ENCODE results near the gene FAM3D. TPM values are rescaled to one million over a fixed set of nuclear protein-coding genes. Genes with fewer than 3 reads are reported as not detected.

Gene FAM3D
- total and polyA plus RNA-seq, 10 of the 15 experiments (the other 5 are each of a cell fraction or from before 2014, with no cell fraction given) = 0.04 to 0.07 TPM; not detected in 8

- TF ChIP-seq ZNF592 (IDR thresholded peaks at IDR 0.05) (no peak), ZBTB33 (IDR thresholded peaks at IDR 0.05) (no peak)
Measured at GRCh38 chr3:58665405-58665804, 1.2 kb downstream of the FAM3D start (continued).

DNA sequence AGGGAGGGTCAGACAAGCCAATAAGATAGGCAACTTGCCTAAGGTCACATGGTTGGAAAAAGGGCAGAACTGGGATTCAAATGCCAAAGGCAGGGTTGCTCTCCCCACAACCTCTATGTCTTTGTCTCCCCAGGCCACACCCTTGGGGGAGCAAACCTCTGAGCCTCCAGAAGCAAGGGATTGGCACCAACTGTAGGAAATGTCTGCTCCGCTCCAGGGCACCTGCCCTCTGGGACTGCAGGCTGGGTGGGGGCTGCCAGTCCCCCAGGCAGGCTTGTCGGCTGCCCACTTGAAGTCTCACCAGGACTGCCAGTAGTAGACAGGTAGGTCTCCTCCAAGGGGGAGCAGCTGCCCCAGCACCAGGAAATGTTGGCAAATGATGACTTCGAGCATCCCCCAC, 2.0 kb downstream of the FAM3D start:
- CTCF ChIA-PET = no interaction called here
- RAD21 ChIA-PET (ENCODE audit: unreplicated experiment) = no interaction called here
- no peaks in the 10 kb centered on the region for H3K4me1 ChIP-seq (ENCODE audit: control insufficient read depth, insufficient read depth, low read length)
- no peak for DNase-seq (ENCODE audit: low read depth, low spot score)
- H3K27me3 ChIP-seq (replicated peaks in 1 of 2; ENCODE audit: control insufficient read depth in 2 of 2, insufficient read depth in 2 of 2, low read length in 1 of 2) = peaks cover 0 to 2% of the 10 kb centered on the region in 2 experiments; a peak in 2 of 4 replicates
- intact Hi-C loops (cut with micrococcal nuclease; ENCODE audit: unreplicated experiment) = no loop called here
- H3K4me2 ChIP-seq (ENCODE audit: control insufficient read depth, insufficient read depth) = no peak overlapping the region
- H3K9ac ChIP-seq (ENCODE audit: control insufficient read depth, insufficient read depth, low read length) = no peak overlapping the region
- POLR2A ChIA-PET = no interaction called here
- H3K79me2 ChIP-seq (ENCODE audit: control insufficient read depth, insufficient read depth, low read length) = no peaks in the 10 kb centered on the region
- no peak for FAIRE-seq
- in situ Hi-C loops (cut with MboI) = no loop called here
- no peak overlapping the region for H3K4me3 ChIP-seq
- H3K9me3 ChIP-seq (replicated peaks; ENCODE audit: control insufficient read depth, insufficient read depth, low read length) = no peaks in the 10 kb centered on the region
- no peak for TF ChIP-seq RB1 (IDR thresholded peaks at IDR 0.05; ENCODE audit: borderline replicate concordance)
- H3K27ac ChIP-seq (ENCODE audit: control insufficient read depth, insufficient read depth) = no peak overlapping the region
- 0% methylated on average over 3 of the region's 3 CpGs for WGBS (ENCODE audit: insufficient coverage, insufficient replicate concordance, low lambda C conversion rate, missing lambda C conversion rate)
- H2AFZ ChIP-seq (ENCODE audit: control insufficient read depth, low read depth, low read length) = no peak overlapping the region
- no peaks in the 10 kb centered on the region for H4K20me1 ChIP-seq (ENCODE audit: control insufficient read depth, insufficient read depth)
- SMC1A ChIA-PET (ENCODE audit: uncharacterized antibody, unreplicated experiment) = no interaction called here
- BruUV-seq (replicated peaks) = no TSS peak
- no peak for ATAC-seq
- H3K36me3 ChIP-seq (ENCODE audit: control insufficient read depth in 2 of 2, insufficient read depth in 2 of 2, low read length in 1 of 2) = no peaks in the 10 kb centered on the region
